Tibial nerve (tissue), 4 donors: ENCODE results near the gene ZBED1. TPM values are rescaled to one million over a fixed set of nuclear protein-coding genes. Genes with fewer than 3 reads are reported as not detected.

Experiments used
- DNase-seq, 2 donors: peaks; one replicate each; pipeline ENCODE4 v3.0.0-alpha.2; 2019; ENCODE audit warnings: low spot score in 2 of 2
- H3K27ac ChIP-seq, 4 donors: fragments of 200-600 bp; sonication (generic) in 3 of 4; one replicate each; pipeline ENCODE4 v1.5.1; 2017 to 2019; ENCODE audit warnings: mild to moderate bottlenecking in 1 of 4
- H3K27me3 ChIP-seq, 2 donors: fragments of 200-600 bp; sonication (generic) in 1 of 2; one replicate each; pipeline versions ENCODE4 v1.5.1 to v1.6.0; 2017 to 2019
- H3K36me3 ChIP-seq, 3 donors: fragments of 200-600 bp; sonication (generic); one replicate each; pipeline ENCODE4 v1.5.1; 2018 to 2019
- H3K4me1 ChIP-seq, 4 donors: fragments of 200-600 bp; sonication (generic) in 3 of 4; one replicate each; pipeline ENCODE4 v1.5.1; 2017 to 2019
- H3K4me3 ChIP-seq, 4 donors: fragments of 200-600 bp; sonication (generic) in 3 of 4; one replicate each; pipeline ENCODE4 v1.5.1; 2017 to 2019; ENCODE audit warnings: mild to moderate bottlenecking in 1 of 4, moderate library complexity in 1 of 4
- H3K9me3 ChIP-seq, 4 donors: fragments of 200-600 bp; sonication (generic) in 3 of 4; one replicate each; pipeline ENCODE4 v1.5.1; 2017 to 2019
- CTCF ChIP-seq, 5 experiments: fragments of 200-600 bp in 3 of 5; fragments of 450-650 bp in 2 of 5; sonication (generic) in 3 of 5; IDR thresholded peaks; one replicate each; pipeline ENCODE4 v1.5.1; 2016 to 2019; ENCODE audit warnings: antibody characterized with exemption in 5 of 5, mild to moderate bottlenecking in 3 of 5, moderate library complexity in 2 of 5
- EP300 ChIP-seq, 2 donors: sonication (generic); formaldehyde crosslinking; IDR thresholded peaks; one replicate each; pipeline ENCODE4 v1.6.1; 2017; ENCODE audit warnings: antibody characterized with exemption in 2 of 2, mild to moderate bottlenecking in 1 of 2
- POLR2A ChIP-seq, 2 donors: fragments of 450-650 bp; IDR thresholded peaks; one replicate each; pipeline ENCODE4 v1.6.1; 2017; ENCODE audit warnings: antibody characterized with exemption in 2 of 2, mild to moderate bottlenecking in 2 of 2, moderate library complexity in 2 of 2
- WGBS, 2 donors: methylation state at CpG; one replicate each; pipeline ENCODE4 v1.1.5; 2018; 5-methylcytosine and 5-hydroxymethylcytosine counted together
- total RNA-seq, 4 donors: library from RNA; depleted of rRNA; stranded (reverse); fragments of >200 nt; gene quantifications; one replicate each; pipeline ENCODE4 v1.1.0, GENCODE V29; 2016

Gene ZBED1
- 10 to 100 TPM; 35.6 to 68.2 (median 48.2) TPM for total RNA-seq

DNA sequence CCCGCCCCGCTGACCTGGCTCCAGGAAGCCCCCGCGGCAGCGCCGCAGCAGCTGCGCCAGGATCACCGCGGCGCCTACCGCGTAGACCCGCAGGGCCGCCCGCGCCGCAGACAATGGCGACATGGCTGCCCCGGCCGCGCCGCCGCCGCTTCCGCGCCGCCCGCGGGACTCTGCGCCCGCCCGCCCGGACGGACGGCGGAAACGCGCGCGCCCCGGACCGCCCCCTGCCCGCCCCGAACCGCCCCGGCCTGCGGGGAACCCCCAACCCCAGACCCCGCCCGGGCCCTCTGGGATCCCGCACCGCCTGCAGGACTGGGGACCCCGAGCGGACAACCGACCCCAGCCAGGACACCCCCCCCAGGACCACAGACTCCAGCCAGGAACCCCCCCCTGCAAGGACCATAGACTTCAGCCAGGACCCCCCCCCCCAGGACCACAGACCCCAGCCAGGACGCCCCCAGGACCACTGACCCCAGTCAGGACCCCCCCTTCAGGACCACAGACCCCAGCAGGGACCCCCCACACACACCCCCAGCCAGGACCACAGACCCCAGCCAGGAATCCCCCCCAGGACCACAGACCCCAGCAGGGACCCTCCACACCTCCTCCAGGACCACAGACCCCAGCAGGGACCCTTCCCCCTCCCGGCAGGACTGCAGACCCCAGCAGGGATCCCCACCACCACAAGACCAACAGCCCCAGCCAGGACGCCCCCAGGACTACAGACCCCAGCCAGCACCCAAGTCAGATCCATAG is at the start of gene ZBED1, which contains the start of gene DHRSX:
Gene ZBED1 (minus strand): TSS at position 174 of the 756 bp plus-strand sequence. CDS start 10,257 bp downstream, outside the sequence.
Gene DHRSX (minus strand): TSS at position 174 of the 756 bp plus-strand sequence. CDS start 51 bp downstream, at position 123.
- peak within 1 kb of the TSS; percentile 60 to 96 (median 68) for H3K4me3 ChIP-seq
- H3K36me3 ChIP-seq, result no peaks in the 10 kb centered on the region
- H3K4me1 ChIP-seq, result peaks cover 0 to 30% (median 25%) of the 10 kb centered on the region in 4 donors
- TF ChIP-seq EP300 (IDR thresholded peaks at IDR 0.05) (no peak), CTCF (IDR thresholded peaks at IDR 0.05) (no peak), POLR2A (IDR thresholded peaks at IDR 0.05) (no peak)
- no peaks in the 10 kb centered on the region for H3K9me3 ChIP-seq
- DNase-seq, result no peak
- WGBS, 2 donors, result 2 to 67% methylated on average over 1 to 10 of the region's 57 CpGs
- peak within 1 kb of the TSS; percentile 88 to 98 (median 94) for H3K27ac ChIP-seq
- H3K27me3 ChIP-seq, result peaks cover 0 to 2% of the 10 kb centered on the region in 2 donors

DNA sequence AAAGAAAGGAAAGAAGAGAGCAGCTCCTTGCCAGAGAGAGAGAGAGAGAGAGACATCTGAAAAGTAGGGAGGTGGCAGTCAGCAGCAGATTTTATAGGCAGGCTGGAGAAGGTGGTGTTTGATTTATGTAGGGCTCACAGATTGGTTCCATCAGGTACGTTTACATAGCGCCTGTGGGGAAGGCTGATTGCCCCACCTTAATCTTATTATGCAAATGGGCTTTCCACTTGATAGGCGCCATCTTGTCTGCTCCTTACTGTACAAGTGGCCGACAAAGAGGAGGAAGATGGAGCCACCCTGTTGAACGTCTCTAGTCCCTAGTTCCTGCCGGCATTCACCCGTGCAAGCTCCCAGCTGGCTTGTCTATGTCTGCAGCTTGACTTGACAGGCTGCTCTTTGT is 49.1 kb upstream of the ZBED1 start:
- no peaks in the 10 kb centered on the region for H3K27me3 ChIP-seq
- no peak overlapping the region for H3K4me3 ChIP-seq
- H3K36me3 ChIP-seq, result no peaks in the 10 kb centered on the region
- H3K27ac ChIP-seq, result no peak overlapping the region
- no peak for TF ChIP-seq POLR2A (IDR thresholded peaks at IDR 0.05)
- no peak for TF ChIP-seq CTCF (IDR thresholded peaks at IDR 0.05)
- no peak for TF ChIP-seq EP300 (IDR thresholded peaks at IDR 0.05)
- peaks cover 0 to 21% (median 0%) of the 10 kb centered on the region in 4 donors for H3K4me1 ChIP-seq
- no peaks in the 10 kb centered on the region for H3K9me3 ChIP-seq
- WGBS, 2 donors, result 44 to 51% methylated on average over 7 of the region's 7 CpGs
- no peak for DNase-seq

DNA sequence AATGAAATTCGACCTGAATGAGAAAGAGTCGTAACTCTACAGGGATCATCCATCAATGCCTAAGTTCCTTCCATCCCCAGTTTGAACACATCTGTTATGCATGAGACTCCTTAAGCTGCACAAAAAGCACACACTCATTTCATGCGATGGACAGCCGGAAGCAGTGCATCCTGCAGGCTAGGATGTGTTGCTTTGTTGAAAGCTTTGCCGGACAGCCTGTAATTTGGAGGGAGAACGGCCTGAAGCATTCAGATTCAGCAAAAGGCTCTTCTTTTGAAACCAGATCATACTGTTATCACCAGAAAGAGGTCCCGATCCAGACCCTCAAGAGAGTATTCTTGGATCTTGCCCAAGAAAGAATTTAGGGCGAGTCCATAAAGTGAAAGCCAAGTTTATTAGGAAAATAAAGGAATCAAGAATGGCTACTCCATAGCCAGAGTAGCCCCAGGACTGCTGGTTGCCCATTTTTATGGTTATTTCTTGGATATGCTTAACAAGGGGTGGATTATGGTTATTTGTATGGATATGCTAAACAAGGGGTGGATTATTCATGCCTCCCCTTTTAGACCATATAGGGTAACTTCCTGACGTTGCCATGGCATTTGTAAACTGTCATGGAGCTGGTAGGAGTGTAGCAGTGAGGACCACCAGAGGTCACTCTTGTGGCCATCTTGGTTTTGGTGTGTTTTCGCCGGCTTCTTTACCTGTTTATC is 48.1 kb upstream of the ZBED1 start:
- Histone ChIP-seq H3K9me3 (no peaks in the 10 kb centered on the region), H3K4me3 (no peak overlapping the region), H3K36me3 (no peaks in the 10 kb centered on the region), H3K27me3 (no peaks in the 10 kb centered on the region), H3K4me1 (peaks cover 0 to 21% (median 0%) of the 10 kb centered on the region in 4 donors), H3K27ac (no peak overlapping the region)
- DNase-seq, result no peak
- TF ChIP-seq EP300 (IDR thresholded peaks at IDR 0.05) (no peak), CTCF (IDR thresholded peaks at IDR 0.05) (no peak), POLR2A (IDR thresholded peaks at IDR 0.05) (no peak)
- 33 to 47% methylated on average over 11 of the region's 11 CpGs for WGBS, 2 donors

DNA sequence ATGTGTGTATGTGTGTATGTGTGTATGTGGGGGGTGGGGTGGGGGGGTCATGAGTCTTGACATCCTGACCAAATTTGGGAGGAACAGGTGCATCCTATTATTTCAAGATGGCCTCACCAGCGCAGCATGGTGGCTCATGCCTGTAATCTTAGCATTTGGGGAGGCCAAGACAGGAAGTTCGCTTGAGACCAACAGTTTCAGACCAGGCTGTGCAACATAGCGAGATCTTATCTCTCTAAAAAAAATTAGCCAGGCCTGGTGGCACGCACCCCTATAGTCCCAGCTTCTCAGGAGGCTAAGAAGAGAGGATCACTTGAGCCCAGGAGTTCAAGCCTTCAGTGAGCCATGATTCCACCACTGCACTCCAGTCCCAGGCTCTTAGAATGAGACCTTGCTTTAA is 47.0 kb upstream of the ZBED1 start:
- no peaks in the 10 kb centered on the region for H3K9me3 ChIP-seq
- H3K4me1 ChIP-seq, result peaks cover 0 to 15% (median 0%) of the 10 kb centered on the region in 4 donors
- H3K27me3 ChIP-seq, result no peaks in the 10 kb centered on the region
- H3K4me3 ChIP-seq, result no peak overlapping the region
- H3K36me3 ChIP-seq, result no peaks in the 10 kb centered on the region
- TF ChIP-seq POLR2A (IDR thresholded peaks at IDR 0.05) (no peak), EP300 (IDR thresholded peaks at IDR 0.05) (no peak), CTCF (IDR thresholded peaks at IDR 0.05) (no peak)
- no peak overlapping the region for H3K27ac ChIP-seq
- DNase-seq, result no peak
- 66 to 85% methylated on average over 4 of the region's 4 CpGs for WGBS, 2 donors

DNA sequence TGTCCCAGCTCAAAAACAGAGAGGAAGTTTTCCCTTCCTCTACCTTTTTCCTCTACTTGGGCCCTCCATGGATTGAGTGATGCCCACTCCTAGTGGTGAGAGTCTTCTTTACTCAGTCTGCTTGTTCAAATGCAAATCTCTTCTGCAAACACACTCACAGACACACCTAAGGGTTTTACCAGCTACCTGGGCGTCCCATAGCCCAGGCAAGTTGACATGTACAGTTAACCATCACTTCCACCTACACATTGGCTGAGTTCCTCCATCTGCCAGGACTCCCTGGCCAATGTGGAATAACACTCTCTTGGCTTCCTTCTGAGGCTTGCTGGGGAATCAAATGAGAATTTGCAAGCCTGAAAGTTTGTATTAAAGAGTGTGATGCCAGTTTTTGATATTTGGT is 45.7 kb upstream of the ZBED1 start:
- 86 to 100% methylated on average over 1 of the region's 1 CpG for WGBS, 2 donors
- no peaks in the 10 kb centered on the region for H3K36me3 ChIP-seq
- no peak overlapping the region for H3K4me3 ChIP-seq
- H3K27me3 ChIP-seq, result no peaks in the 10 kb centered on the region
- TF ChIP-seq EP300 (IDR thresholded peaks at IDR 0.05) (no peak), CTCF (IDR thresholded peaks at IDR 0.05) (no peak), POLR2A (IDR thresholded peaks at IDR 0.05) (no peak)
- no peaks in the 10 kb centered on the region for H3K9me3 ChIP-seq
- no peak overlapping the region for H3K27ac ChIP-seq
- DNase-seq, result no peak
- peaks cover 0 to 7% (median 0%) of the 10 kb centered on the region in 4 donors for H3K4me1 ChIP-seq
